DOHH2 (cell line): ENCODE data around the gene RICTOR.

ENCODE experiments used
- H3F3A ChIP-seq: fragments of 200-600 bp; sonication (generic), shearing (Covaris generic); 2 replicates; pipeline ENCODE4 v1.6.0; 2016; ENCODE audit warnings: antibody characterized with exemption, mild to moderate bottlenecking; ENCODE audit not compliant: control insufficient read depth, insufficient read depth
- H3K27ac ChIP-seq: fragments of 200-600 bp; sonication (generic); 2 replicates; pipeline ENCODE4 v1.5.1; 2014; ENCODE audit warnings: low read depth, mild to moderate bottlenecking, low read length, moderate library complexity
- H3K27me3 ChIP-seq: fragments of 200-600 bp; sonication (generic); 2 replicates; pipeline ENCODE4 v1.6.1; 2014; ENCODE audit warnings: mild to moderate bottlenecking, low read length, mixed read lengths; ENCODE audit not compliant: control insufficient read depth
- H3K36me3 ChIP-seq: fragments of 200-600 bp; sonication (generic); 2 replicates; pipeline ENCODE4 v1.6.1; 2014; ENCODE audit warnings: mild to moderate bottlenecking, low read length, moderate library complexity, mixed read lengths; ENCODE audit not compliant: control insufficient read depth
- H3K4me1 ChIP-seq: fragments of 200-600 bp; sonication (generic); 2 replicates; pipeline ENCODE4 v1.6.1; 2014; ENCODE audit warnings: mild to moderate bottlenecking, low read length, mixed read lengths; ENCODE audit not compliant: control insufficient read depth
- H3K4me2 ChIP-seq: fragments of 200-600 bp; sonication (generic); 2 replicates; pipeline ENCODE4 v1.6.0; 2014; ENCODE audit warnings: mild to moderate bottlenecking, low read length, moderate library complexity
- H3K4me3 ChIP-seq: fragments of 200-600 bp; sonication (generic); 2 replicates; pipeline ENCODE4 v1.5.1; 2014; ENCODE audit warnings: mild to moderate bottlenecking, low read length, mixed read lengths
- H3K79me2 ChIP-seq: fragments of 200-600 bp; sonication (generic); 2 replicates; pipeline ENCODE4 v1.6.1; 2014; ENCODE audit warnings: mild to moderate bottlenecking, low read length, mixed read lengths; ENCODE audit not compliant: control insufficient read depth
- H3K9me2 ChIP-seq: fragments of 200-600 bp; sonication (generic); replicated peaks from 2 replicates; pipeline ENCODE4 v1.6.1; 2014; ENCODE audit warnings: mild to moderate bottlenecking, low read length, mixed read lengths; ENCODE audit not compliant: control insufficient read depth
- H3K9me3 ChIP-seq: fragments of 200-600 bp; sonication (generic); 2 replicates; pipeline ENCODE4 v1.6.1; 2014; ENCODE audit warnings: antibody characterized with exemption, low read length, mixed read lengths; ENCODE audit not compliant: control insufficient read depth, insufficient read depth
- H4K20me1 ChIP-seq: fragments of 200-600 bp; sonication (generic); 2 replicates; pipeline ENCODE4 v1.6.0; 2014; ENCODE audit warnings: low read depth, mild to moderate bottlenecking, antibody characterized with exemption, low read length, moderate library complexity; ENCODE audit not compliant: control insufficient read depth, insufficient read depth
- EZH2phosphoT487 ChIP-seq: fragments of 200-600 bp; sonication (generic); IDR thresholded peaks from 2 replicates; pipeline ENCODE4 v1.6.1; 2017; ENCODE audit warnings: borderline replicate concordance, mild to moderate bottlenecking, antibody characterized with exemption, low read length, moderate library complexity, mixed read lengths
- TF ChIP-seq, protein P1 (sequence below): fragments of 200-600 bp; sonication (generic); IDR thresholded peaks from one replicate; pipeline ENCODE4 v1.5.1; 2014; ENCODE audit warnings: antibody characterized with exemption, mild to moderate bottlenecking, low read depth, low read length; ENCODE audit not compliant: poor library complexity, severe bottlenecking

RICTOR gene

DNA sequence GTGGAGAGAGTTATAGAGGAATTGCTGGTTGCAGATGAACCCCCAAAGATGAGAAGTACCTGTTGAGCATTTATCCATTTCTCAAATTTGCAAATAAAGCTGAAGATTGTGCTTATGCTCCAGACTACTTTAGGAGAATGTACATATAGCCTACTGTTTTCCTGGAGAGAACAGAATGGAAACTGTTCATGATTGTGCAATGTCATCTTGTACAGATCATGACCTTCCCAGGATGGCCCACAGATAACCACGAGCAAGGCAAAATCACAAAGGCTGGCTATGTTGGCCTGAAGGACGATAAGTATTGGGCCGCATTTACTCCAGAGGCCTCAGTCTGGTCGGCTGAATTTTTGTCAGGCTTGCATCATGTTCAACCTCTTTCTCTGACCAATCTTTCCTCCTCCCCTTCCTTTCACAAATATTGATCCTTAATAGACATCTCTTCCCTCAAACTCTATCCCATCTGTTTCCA lies 28.5 kb upstream of the RICTOR start:
- no peaks in the 10 kb centered on the region for H3K9me2 ChIP-seq
- no peaks in the 10 kb centered on the region for H3K9me3 ChIP-seq
- H3K79me2 ChIP-seq: no peaks in the 10 kb centered on the region
- peaks cover 11% of the 10 kb centered on the region for H3K27me3 ChIP-seq
- TF ChIP-seq, protein P1, sequence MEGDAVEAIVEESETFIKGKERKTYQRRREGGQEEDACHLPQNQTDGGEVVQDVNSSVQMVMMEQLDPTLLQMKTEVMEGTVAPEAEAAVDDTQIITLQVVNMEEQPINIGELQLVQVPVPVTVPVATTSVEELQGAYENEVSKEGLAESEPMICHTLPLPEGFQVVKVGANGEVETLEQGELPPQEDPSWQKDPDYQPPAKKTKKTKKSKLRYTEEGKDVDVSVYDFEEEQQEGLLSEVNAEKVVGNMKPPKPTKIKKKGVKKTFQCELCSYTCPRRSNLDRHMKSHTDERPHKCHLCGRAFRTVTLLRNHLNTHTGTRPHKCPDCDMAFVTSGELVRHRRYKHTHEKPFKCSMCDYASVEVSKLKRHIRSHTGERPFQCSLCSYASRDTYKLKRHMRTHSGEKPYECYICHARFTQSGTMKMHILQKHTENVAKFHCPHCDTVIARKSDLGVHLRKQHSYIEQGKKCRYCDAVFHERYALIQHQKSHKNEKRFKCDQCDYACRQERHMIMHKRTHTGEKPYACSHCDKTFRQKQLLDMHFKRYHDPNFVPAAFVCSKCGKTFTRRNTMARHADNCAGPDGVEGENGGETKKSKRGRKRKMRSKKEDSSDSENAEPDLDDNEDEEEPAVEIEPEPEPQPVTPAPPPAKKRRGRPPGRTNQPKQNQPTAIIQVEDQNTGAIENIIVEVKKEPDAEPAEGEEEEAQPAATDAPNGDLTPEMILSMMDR: no peak
- TF ChIP-seq EZH2phosphoT487: no peak
- H3K36me3 ChIP-seq: no peaks in the 10 kb centered on the region
- H3K4me2 ChIP-seq: no peak overlapping the region
- no peak overlapping the region for H3K27ac ChIP-seq
- H4K20me1 ChIP-seq: no peaks in the 10 kb centered on the region
- H3K4me1 ChIP-seq: no peaks in the 10 kb centered on the region
- no peaks in the 10 kb centered on the region for H3F3A ChIP-seq
- H3K4me3 ChIP-seq: no peak overlapping the region

DNA sequence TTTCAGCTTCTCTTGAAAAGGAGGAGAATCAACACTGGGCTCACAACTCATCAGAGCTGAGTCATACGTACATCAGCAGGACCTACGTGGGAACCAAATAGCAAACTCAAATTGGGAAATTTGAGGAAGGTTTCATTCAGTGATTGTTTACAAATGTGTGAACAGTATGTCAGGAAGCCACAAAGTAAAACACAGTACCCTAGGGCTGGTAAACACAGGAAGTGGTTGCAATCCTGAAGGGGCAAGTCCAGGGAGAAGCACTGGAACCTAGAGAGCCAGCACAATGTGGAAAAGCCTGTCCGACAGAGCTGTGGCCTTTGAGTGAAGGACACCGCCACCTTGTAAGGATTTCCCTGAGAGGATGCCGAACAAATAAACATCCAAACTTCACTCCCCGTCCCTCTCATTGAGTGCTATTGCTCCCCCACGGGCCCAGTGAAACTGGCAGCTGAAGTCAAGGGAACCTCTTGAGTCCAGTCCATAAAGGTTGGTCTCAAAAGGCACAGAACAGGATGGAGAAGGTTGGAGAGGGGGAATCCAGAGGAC lies 26.7 kb upstream of the RICTOR start:
- TF ChIP-seq, protein P1: no peak
- no peak for TF ChIP-seq EZH2phosphoT487
- Histone ChIP-seq H4K20me1 (no peaks in the 10 kb centered on the region), H3K79me2 (no peaks in the 10 kb centered on the region), H3K4me2 (no peak overlapping the region), H3K27ac (no peak overlapping the region), H3K9me2 (no peaks in the 10 kb centered on the region), H3F3A (no peaks in the 10 kb centered on the region), H3K27me3 (peaks cover 9% of the 10 kb centered on the region), H3K9me3 (no peaks in the 10 kb centered on the region), H3K4me1 (no peaks in the 10 kb centered on the region), H3K36me3 (no peaks in the 10 kb centered on the region), H3K4me3 (no peak overlapping the region)

DNA sequence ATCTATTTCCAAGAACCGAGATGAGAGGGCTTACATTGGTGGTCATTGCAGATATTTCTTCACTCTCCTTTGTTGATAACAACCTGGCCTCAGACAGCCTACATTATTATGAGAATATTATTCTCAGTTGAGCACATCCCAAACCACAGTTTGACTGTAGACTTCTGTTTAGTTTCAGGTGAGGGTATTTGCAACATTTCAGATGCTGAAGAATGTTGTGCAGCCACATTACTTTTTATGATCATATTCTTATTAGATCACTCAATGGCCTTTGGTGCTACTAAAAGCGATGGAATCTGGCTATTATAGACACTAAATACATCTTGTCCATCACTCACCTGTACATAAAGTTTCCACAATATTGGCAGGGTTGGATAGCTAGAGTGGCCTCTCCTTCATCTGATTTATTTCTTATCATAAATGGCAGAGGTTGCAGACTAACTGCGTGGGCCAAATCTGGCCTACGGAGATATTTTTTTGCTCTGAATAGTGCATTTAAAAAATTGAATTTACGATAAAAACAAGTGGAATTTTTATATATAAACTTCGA lies 26.2 kb upstream of the RICTOR start:
- Histone ChIP-seq H3F3A (no peaks in the 10 kb centered on the region), H3K27me3 (peaks cover 9% of the 10 kb centered on the region), H4K20me1 (no peaks in the 10 kb centered on the region), H3K79me2 (no peaks in the 10 kb centered on the region), H3K9me3 (no peaks in the 10 kb centered on the region), H3K4me3 (no peak overlapping the region), H3K4me1 (no peaks in the 10 kb centered on the region), H3K27ac (no peak overlapping the region), H3K9me2 (no peaks in the 10 kb centered on the region), H3K4me2 (no peak overlapping the region), H3K36me3 (no peaks in the 10 kb centered on the region)
- TF ChIP-seq, protein P1: no peak
- TF ChIP-seq EZH2phosphoT487: no peak
